Mammary epithelial cell (primary cell): ENCODE data around the gene YIF1A.

Source experiments
- EZH2 ChIP-seq: IDR thresholded peaks from 2 replicates; pipeline ENCODE4 v1.6.1; 2012; ENCODE audit warnings: low read length, inconsistent platforms, borderline replicate concordance
- TF ChIP-seq, protein P1 (sequence below), 2 donors: IDR thresholded peaks in 1 of 2; conservative IDR thresholded peaks in 1 of 2; 2 replicates each; pipeline ENCODE4 v1.5.1; 2011 to 2012; ENCODE audit warnings: inconsistent platforms in 2 of 2, low read length in 2 of 2, mild to moderate bottlenecking in 2 of 2, control low read depth in 1 of 2, low read depth in 1 of 2; ENCODE audit not compliant: insufficient read depth in 1 of 2; ENCODE audit errors: extremely low read depth in 1 of 2

DNA sequence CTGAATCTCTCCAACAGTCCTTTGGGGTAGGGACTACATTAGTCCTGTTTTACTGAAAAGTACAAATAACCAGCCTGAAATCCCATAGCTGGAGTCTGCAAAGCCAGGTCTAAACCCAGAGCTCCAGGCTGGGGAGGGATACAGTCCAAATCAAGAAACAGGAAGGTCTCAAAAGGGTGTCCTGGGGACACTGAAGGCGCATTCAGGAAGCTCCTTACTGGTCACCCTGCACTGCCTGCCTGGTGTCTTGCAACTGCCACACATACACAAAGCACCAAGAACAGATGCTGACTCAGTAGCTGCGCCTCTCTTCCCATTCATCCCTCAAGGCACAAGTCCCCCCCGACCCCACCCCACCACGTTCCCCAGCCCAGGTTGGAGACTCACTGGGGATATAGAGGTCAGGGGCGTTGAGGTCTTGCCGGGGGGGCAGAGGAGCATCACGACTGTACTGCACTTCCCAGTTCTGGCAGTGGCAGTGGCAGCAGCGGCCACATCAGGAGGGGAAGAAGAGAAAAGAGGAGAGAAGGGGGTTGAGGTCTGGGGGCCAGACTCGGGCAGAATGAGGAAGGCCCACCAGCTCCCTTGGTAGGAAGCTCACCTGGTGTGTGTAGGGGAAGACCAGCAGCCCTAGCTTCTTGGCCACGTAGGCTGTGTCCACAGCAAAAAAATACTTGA, 1.6 kb downstream of the YIF1A start:
- TF ChIP-seq, protein P1, sequence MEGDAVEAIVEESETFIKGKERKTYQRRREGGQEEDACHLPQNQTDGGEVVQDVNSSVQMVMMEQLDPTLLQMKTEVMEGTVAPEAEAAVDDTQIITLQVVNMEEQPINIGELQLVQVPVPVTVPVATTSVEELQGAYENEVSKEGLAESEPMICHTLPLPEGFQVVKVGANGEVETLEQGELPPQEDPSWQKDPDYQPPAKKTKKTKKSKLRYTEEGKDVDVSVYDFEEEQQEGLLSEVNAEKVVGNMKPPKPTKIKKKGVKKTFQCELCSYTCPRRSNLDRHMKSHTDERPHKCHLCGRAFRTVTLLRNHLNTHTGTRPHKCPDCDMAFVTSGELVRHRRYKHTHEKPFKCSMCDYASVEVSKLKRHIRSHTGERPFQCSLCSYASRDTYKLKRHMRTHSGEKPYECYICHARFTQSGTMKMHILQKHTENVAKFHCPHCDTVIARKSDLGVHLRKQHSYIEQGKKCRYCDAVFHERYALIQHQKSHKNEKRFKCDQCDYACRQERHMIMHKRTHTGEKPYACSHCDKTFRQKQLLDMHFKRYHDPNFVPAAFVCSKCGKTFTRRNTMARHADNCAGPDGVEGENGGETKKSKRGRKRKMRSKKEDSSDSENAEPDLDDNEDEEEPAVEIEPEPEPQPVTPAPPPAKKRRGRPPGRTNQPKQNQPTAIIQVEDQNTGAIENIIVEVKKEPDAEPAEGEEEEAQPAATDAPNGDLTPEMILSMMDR (conservative IDR thresholded peaks at IDR 0.05 in 1 of 2, IDR thresholded peaks at IDR 0.05 in 1 of 2; ENCODE audit: extremely low read depth in 1 of 2, insufficient read depth in 1 of 2, low read depth in 1 of 2, low read length in 2 of 2), result no peak
- TF ChIP-seq EZH2, result no peak
